ENCODE measurements around the gene TNNC1.

The TNNC1 gene

GRCh38 chr3:52432225-52432624, 21.6 kb downstream of the TNNC1 start:
- DNase-seq (ENCODE audit: low read depth, low spot score) = no peak

GRCh38 chr3:52431459-52432223, 22.2 kb downstream of the TNNC1 start:
- DNase-seq (ENCODE audit: low read depth, low spot score) = no peak

- DNase-seq (ENCODE audit: low read depth, low spot score) = no peak
Measured at GRCh38 chr3:52430416-52430810, 23.4 kb downstream of the TNNC1 start.

GRCh38 chr3:52429779-52430415, 23.9 kb downstream of the TNNC1 start:
- no peak for DNase-seq (ENCODE audit: low read depth, low spot score)

- no peak for DNase-seq (ENCODE audit: low read depth, low spot score)
Measured at GRCh38 chr3:52429031-52429430, 24.8 kb downstream of the TNNC1 start.

GRCh38 chr3:52428151-52429005, 25.5 kb downstream of the TNNC1 start:
- DNase-seq (ENCODE audit: low read depth, low spot score) = no peak

GRCh38 chr3:52423173-52423572, 30.7 kb downstream of the TNNC1 start:
- DNase-seq (ENCODE audit: low read depth, low spot score) = no peak

- DNase-seq (ENCODE audit: low read depth, low spot score) = no peak
Measured at GRCh38 chr3:52422669-52423068, 31.2 kb downstream of the TNNC1 start.

- DNase-seq (ENCODE audit: low read depth, low spot score) = no peak
Measured at GRCh38 chr3:52420388-52420787, 33.5 kb downstream of the TNNC1 start.

GRCh38 chr3:52415800-52416199, 38.0 kb downstream of the TNNC1 start:
- DNase-seq (ENCODE audit: low read depth, low spot score) = no peak

- DNase-seq (ENCODE audit: low read depth, low spot score) = no peak
Measured at GRCh38 chr3:52408466-52408865, 45.4 kb downstream of the TNNC1 start.

GRCh38 chr3:52407779-52408178, 46.1 kb downstream of the TNNC1 start:
- no peak for DNase-seq (ENCODE audit: low read depth, low spot score)

- no peak for DNase-seq (ENCODE audit: low read depth, low spot score)
Measured at GRCh38 chr3:52406791-52407510, 46.9 kb downstream of the TNNC1 start.

- no peak for DNase-seq (ENCODE audit: low read depth, low spot score)
Measured at GRCh38 chr3:52406231-52406661, 47.6 kb downstream of the TNNC1 start.

- DNase-seq (ENCODE audit: low read depth, low spot score) = no peak
Measured at GRCh38 chr3:52405601-52406110, 48.2 kb downstream of the TNNC1 start.

- no peak for DNase-seq (ENCODE audit: low read depth, low spot score)
Measured at GRCh38 chr3:52405066-52405465, 48.8 kb downstream of the TNNC1 start.

- DNase-seq (ENCODE audit: low read depth, low spot score) = no peak
Measured at GRCh38 chr3:52404391-52404790, 49.5 kb downstream of the TNNC1 start.

- no peak for DNase-seq (ENCODE audit: low read depth, low spot score)
Measured at GRCh38 chr3:52403955-52404354, 49.9 kb downstream of the TNNC1 start.

GRCh38 chr3:52403271-52403841, 50.5 kb downstream of the TNNC1 start:
- no peak for DNase-seq (ENCODE audit: low read depth, low spot score)

GRCh38 chr3:52402706-52403270, 51.1 kb downstream of the TNNC1 start:
- DNase-seq (ENCODE audit: low read depth, low spot score) = no peak

- no peak for DNase-seq (ENCODE audit: low read depth, low spot score)
Measured at GRCh38 chr3:52402101-52402521, 51.7 kb downstream of the TNNC1 start.

All from brain pericyte (primary cell).